ENCODE results near the gene GZF1.

The GZF1 gene

GRCh38 chr20:23410916-23411695 is 49.1 kb downstream of the GZF1 start:
- DNase-seq: no peak

- no peak for DNase-seq
Measured at GRCh38 chr20:23412026-23412425, 50.0 kb downstream of the GZF1 start.

GRCh38 chr20:23413862-23414422 is 52.0 kb downstream of the GZF1 start:
- DNase-seq: no peak

- no peak for DNase-seq
Measured at GRCh38 chr20:23414526-23415188, 52.7 kb downstream of the GZF1 start.

- no peak for DNase-seq
Measured at GRCh38 chr20:23415555-23415954, 53.6 kb downstream of the GZF1 start.

GRCh38 chr20:23415959-23416583 is 54.1 kb downstream of the GZF1 start:
- peak; percentile 46 for DNase-seq

GRCh38 chr20:23417861-23418260 is 55.9 kb downstream of the GZF1 start:
- DNase-seq: no peak

- DNase-seq: no peak
Measured at GRCh38 chr20:23419657-23419994, 57.6 kb downstream of the GZF1 start.

GRCh38 chr20:23419995-23420901 is 58.3 kb downstream of the GZF1 start:
- peak; percentile 35 for DNase-seq

- DNase-seq: peak; percentile 93
Measured at GRCh38 chr20:23420943-23421931, 59.3 kb downstream of the GZF1 start, which contains the start of gene NAPB. NAPB (minus strand) TSS chr20:23421488; CDS start chr20:23421402, 86 bp downstream.

Data from CD4-positive, alpha-beta T cell treated with Interleukin-17A for 1 hour (primary cell).